Fibroblast of lung (primary cell): ENCODE measurements around the gene ADGRB3.

ENCODE experiments used
- CTCF ChIP-seq, 2 donors: IDR thresholded peaks in 1 of 2; conservative IDR thresholded peaks in 1 of 2; 1 replicate in 1 of 2; 2 replicates in 1 of 2; pipeline ENCODE4 v1.5.1; 2011 to 2012; ENCODE audit warnings: low read length in 2 of 2, control low read depth in 1 of 2, inconsistent platforms in 1 of 2, low read depth in 1 of 2, mild to moderate bottlenecking in 1 of 2
- EZH2 ChIP-seq: IDR thresholded peaks from 2 replicates; pipeline ENCODE4 v1.5.1; 2012; ENCODE audit warnings: low read length, control low read depth, mild to moderate bottlenecking; ENCODE audit errors: missing control alignments

GRCh38 chr6:69038841-69039240 is 403.8 kb downstream of the ADGRB3 start:
- TF ChIP-seq CTCF (conservative IDR thresholded peaks at IDR 0.05 in 1 of 2, IDR thresholded peaks at IDR 0.05 in 1 of 2; ENCODE audit: low read depth in 1 of 2, low read length in 2 of 2) = no peak
- TF ChIP-seq EZH2 = no peak
